WTC11 (cell line): ENCODE data around the gene POU5F1. TPM values are rescaled to one million over a fixed set of nuclear protein-coding genes. Genes with fewer than 3 reads are reported as not detected.
"Not testable (repeated sequence)": the region's sequence is repeated elsewhere in the genome, so short reads cannot be mapped to it uniquely, and the experiment has no call there.

ENCODE experiments used
- ATAC-seq: fragments of 200-7000 bp; cut with Tn5 transposase; 2 replicates; pipeline ENCODE4 v1.10.0; 2021; ENCODE audit warnings: mild to moderate bottlenecking, moderate library complexity
- CTCF ChIA-PET: fragments of 300-600 bp; sonication (Branson Sonifier 250); formaldehyde crosslinking; loops from one replicate; lab custom pipeline; 2021; ENCODE audit warnings: antibody characterized with exemption; lab: Charles Lee
- POLR2A ChIA-PET: fragments of 350-600 bp; sonication (Branson Sonifier 250); formaldehyde crosslinking; loops from one replicate; lab custom pipeline; 2021; ENCODE audit warnings: antibody characterized with exemption; lab: Charles Lee
- DNase-seq: peaks from one replicate; pipeline ENCODE4 v3.0.0; 2021; ENCODE audit warnings: low spot score
- H3K27ac Mint-ChIP-seq: 2 replicates; pipeline ENCODE4 v1.8.0; 2021; ENCODE audit warnings: mixed read lengths
- H3K27me3 Mint-ChIP-seq: 2 replicates; pipeline ENCODE4 v1.8.0; 2021; ENCODE audit warnings: low read depth, mild to moderate bottlenecking, moderate library complexity, mixed read lengths
- H3K36me3 Mint-ChIP-seq: 2 replicates; pipeline ENCODE4 v1.8.0; 2021; ENCODE audit warnings: mixed read lengths
- H3K4me1 Mint-ChIP-seq: 2 replicates; pipeline ENCODE4 v1.8.0; 2022; ENCODE audit warnings: mixed read lengths
- H3K4me3 Mint-ChIP-seq: 2 replicates; pipeline ENCODE4 v1.8.0; 2021; ENCODE audit warnings: mild to moderate bottlenecking, moderate library complexity, mixed read lengths
- H3K9me3 Mint-ChIP-seq: 2 replicates; pipeline ENCODE4 v1.8.0; 2021; ENCODE audit warnings: mixed read lengths
- ATF1 ChIP-seq: sonication (generic); formaldehyde crosslinking; IDR thresholded peaks from 2 replicates; pipeline ENCODE4 v1.8.1; 2023; ENCODE audit warnings: mild to moderate bottlenecking, moderate library complexity, missing genetic modification reagents
- CBFB ChIP-seq: sonication (generic); formaldehyde crosslinking; IDR thresholded peaks from 2 replicates; pipeline ENCODE4 v1.8.1; 2022; ENCODE audit warnings: mild to moderate bottlenecking, low read depth, missing genetic modification reagents
- GTF2I ChIP-seq: fragments of 250-450 bp; sonication (Bioruptor Pico); conservative IDR thresholded peaks from 2 replicates; pipeline ENCODE4 v1.4.0; 2021; ENCODE audit warnings: mild to moderate bottlenecking
- IRF2 ChIP-seq: sonication (generic); formaldehyde crosslinking; IDR thresholded peaks from 2 replicates; pipeline ENCODE4 v1.8.0; 2022; ENCODE audit warnings: low read depth, missing genetic modification reagents, borderline replicate concordance
- KAT7 ChIP-seq: sonication (generic); formaldehyde crosslinking; IDR thresholded peaks from 2 replicates; pipeline ENCODE4 v1.8.1; 2023; ENCODE audit warnings: missing genetic modification reagents, mild to moderate bottlenecking, borderline replicate concordance
- MXD4 ChIP-seq: fragments of 250-450 bp; sonication (Bioruptor Pico); IDR thresholded peaks from 2 replicates; pipeline ENCODE4 v1.8.0; 2021; ENCODE audit warnings: mild to moderate bottlenecking, moderate library complexity, borderline replicate concordance
- NFYB ChIP-seq: sonication (generic); formaldehyde crosslinking; conservative IDR thresholded peaks from 2 replicates; pipeline ENCODE4 v1.8.0; 2022; ENCODE audit warnings: low read depth, missing genetic modification reagents
- OVOL2 ChIP-seq: fragments of 250-450 bp; sonication (Bioruptor Pico); IDR thresholded peaks from 2 replicates; pipeline ENCODE4 v1.9.0; 2021; ENCODE audit warnings: mild to moderate bottlenecking, borderline replicate concordance
- SP1 ChIP-seq: sonication (generic); formaldehyde crosslinking; conservative IDR thresholded peaks from 2 replicates; pipeline ENCODE4 v1.8.1; 2022; ENCODE audit warnings: missing genetic modification reagents
- TEAD4 ChIP-seq: sonication (generic); formaldehyde crosslinking; IDR thresholded peaks from 2 replicates; pipeline ENCODE4 v1.8.0; 2022; ENCODE audit warnings: mild to moderate bottlenecking, missing genetic modification reagents
- ZNF219 ChIP-seq: sonication (generic); formaldehyde crosslinking; IDR thresholded peaks from 2 replicates; pipeline ENCODE4 v1.8.0; 2023; ENCODE audit warnings: missing genetic modification reagents, mild to moderate bottlenecking, borderline replicate concordance
- ZNF263 ChIP-seq: sonication (generic); formaldehyde crosslinking; IDR thresholded peaks from 2 replicates; pipeline ENCODE4 v1.8.1; 2022; ENCODE audit warnings: low read depth, mild to moderate bottlenecking, moderate library complexity, missing genetic modification reagents
- total RNA-seq: library from RNA; stranded (reverse); gene quantifications from 3 replicates; pipeline ENCODE4 v1.2.3, GENCODE V29; 2021
- TF ChIP-seq, protein P1 (sequence below): sonication (generic); formaldehyde crosslinking; IDR thresholded peaks from 2 replicates; pipeline ENCODE4 v1.8.0; 2022; ENCODE audit warnings: mild to moderate bottlenecking, missing genetic modification reagents
- TF ChIP-seq, protein P2 (sequence below): sonication (generic); formaldehyde crosslinking; IDR thresholded peaks from 2 replicates; pipeline ENCODE4 v1.8.1; 2022; ENCODE audit warnings: low read depth, missing genetic modification reagents, borderline replicate concordance
- TF ChIP-seq, protein P3 (sequence below): fragments of 250-450 bp; sonication (Bioruptor Pico); conservative IDR thresholded peaks from 2 replicates; pipeline ENCODE4 v1.9.0; 2021; ENCODE audit warnings: mild to moderate bottlenecking

Gene POU5F1
- total RNA-seq, 1 experiment from 2014 or later, result 2,735 TPM

DNA sequence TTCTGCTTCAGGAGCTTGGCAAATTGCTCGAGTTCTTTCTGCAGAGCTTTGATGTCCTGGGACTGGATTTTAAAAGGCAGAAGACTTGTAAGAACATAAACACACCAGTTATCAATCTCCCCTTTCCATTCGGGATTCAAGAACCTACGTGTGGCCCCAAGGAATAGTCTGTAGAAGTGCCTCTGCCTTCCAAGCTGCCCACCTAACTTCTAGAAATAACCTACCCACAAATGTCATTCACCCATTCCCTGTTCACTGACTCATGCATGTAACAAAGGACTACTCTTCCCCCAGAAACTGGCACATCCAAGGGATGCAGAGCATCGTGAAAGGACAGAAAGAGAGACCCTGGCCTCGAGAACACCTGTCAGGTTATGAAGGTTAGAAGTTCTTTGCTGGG lies 4.5 kb downstream of the POU5F1 start:
- Mint-ChIP-seq H3K27me3 (no peaks in the 10 kb centered on the region), H3K4me1 (peaks cover 65% of the 10 kb centered on the region), H3K27ac (peak overlapping the region; percentile 77), H3K36me3 (peaks cover 73% of the 10 kb centered on the region), H3K4me3 (peak overlapping the region; percentile 97), H3K9me3 (no peaks in the 10 kb centered on the region)
- ChIA-PET CTCF (interaction anchor here (0.7 to 1.5 kb wide), 4 partner anchors 27 to 201 kb away, joined by 3 to 4 read pairs (median 4); partner anchors contain the start of gene PSORS1C2), POLR2A (interaction anchor here (0.9 to 1.2 kb wide), 2 partner anchors 15 to 23 kb away, joined by 3 read pairs; no protein-coding TSS in a partner anchor)
- ATAC-seq (no peak), DNase-seq (no peak)
- TF ChIP-seq SP1 (CRISPR knock-in tag), result no peak
- no peak for TF ChIP-seq OVOL2 (CRISPR knock-in tag)
- no peak for TF ChIP-seq ZNF263 (CRISPR knock-in tag)
- no peak for TF ChIP-seq TEAD4 (CRISPR knock-in tag)

DNA sequence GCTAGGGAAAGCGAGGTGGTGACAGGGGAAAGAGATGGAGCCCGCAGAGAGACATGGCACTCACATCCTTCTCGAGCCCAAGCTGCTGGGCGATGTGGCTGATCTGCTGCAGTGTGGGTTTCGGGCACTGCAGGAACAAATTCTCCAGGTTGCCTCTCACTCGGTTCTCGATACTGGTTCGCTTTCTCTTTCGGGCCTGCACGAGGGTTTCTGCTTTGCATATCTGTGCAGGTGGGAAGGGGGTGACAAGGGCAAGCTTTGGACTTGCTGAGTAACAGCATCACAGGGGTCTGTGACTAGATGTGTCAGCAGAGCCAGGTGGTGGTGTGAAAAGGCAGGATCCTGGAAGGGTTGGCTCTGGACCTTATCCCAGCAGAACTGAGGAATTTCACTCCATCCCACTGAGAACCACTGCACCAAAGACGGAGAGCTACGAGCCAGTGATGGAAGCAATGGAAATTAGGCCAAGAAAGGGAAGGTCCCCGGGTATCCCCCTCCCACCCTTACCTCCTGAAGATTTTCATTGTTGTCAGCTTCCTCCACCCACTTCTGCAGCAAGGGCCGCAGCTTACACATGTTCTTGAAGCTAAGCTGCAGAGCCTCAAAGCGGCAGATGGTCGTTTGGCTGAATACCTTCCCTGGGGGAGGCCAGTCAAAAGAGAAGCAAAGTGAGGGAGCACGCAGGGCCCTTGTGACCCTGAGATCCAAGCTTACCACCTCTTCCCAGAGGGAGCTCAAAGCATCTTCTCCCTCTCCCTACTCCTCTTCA lies 5.2 kb downstream of the POU5F1 start:
- not testable (repeated sequence) for ATAC-seq, H3K9me3 Mint-ChIP-seq, DNase-seq, H3K27me3 Mint-ChIP-seq
- peaks cover 75% of the 10 kb centered on the region for H3K36me3 Mint-ChIP-seq
- H3K4me1 Mint-ChIP-seq, result peaks cover 65% of the 10 kb centered on the region
- peak overlapping the region; percentile 97 for H3K4me3 Mint-ChIP-seq
- CTCF ChIA-PET, result interaction anchor here (0.7 to 1.5 kb wide), 3 partner anchors 27 to 201 kb away, joined by 3 to 4 read pairs (median 3); no protein-coding TSS in a partner anchor
- POLR2A ChIA-PET, result interaction anchor here (0.9 to 1.2 kb wide), 2 partner anchors 15 to 22 kb away, joined by 3 read pairs; no protein-coding TSS in a partner anchor
- H3K27ac Mint-ChIP-seq, result peak overlapping the region; percentile 92

DNA sequence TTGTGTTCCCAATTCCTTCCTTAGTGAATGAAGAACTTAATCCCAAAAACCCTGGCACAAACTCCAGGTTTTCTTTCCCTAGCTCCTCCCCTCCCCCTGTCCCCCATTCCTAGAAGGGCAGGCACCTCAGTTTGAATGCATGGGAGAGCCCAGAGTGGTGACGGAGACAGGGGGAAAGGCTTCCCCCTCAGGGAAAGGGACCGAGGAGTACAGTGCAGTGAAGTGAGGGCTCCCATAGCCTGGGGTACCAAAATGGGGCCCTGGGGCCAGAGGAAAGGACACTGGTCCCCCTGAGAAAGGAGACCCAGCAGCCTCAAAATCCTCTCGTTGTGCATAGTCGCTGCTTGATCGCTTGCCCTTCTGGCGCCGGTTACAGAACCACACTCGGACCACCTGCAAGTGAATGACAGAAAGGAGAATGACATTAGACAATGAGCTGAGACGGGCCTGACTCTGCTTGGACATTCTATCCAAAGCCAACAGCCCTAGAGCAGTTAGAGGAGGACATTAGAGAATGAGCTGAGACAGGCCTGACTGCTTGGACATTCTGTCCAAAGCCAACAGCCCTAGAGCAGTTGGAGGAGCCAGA lies 5.9 kb downstream of the POU5F1 start:
- not testable (repeated sequence) for H3K27me3 Mint-ChIP-seq, DNase-seq, H3K9me3 Mint-ChIP-seq, ATAC-seq
- Mint-ChIP-seq H3K4me1 (peaks cover 71% of the 10 kb centered on the region), H3K27ac (peak overlapping the region; percentile 92), H3K4me3 (0 out of 2 replicates have a peak overlapping the region, but pooled peaks have one; percentile 39), H3K36me3 (peaks cover 71% of the 10 kb centered on the region)
- ChIA-PET POLR2A (interaction anchor here (0.6 to 1.2 kb wide), 2 partner anchors 8 to 21 kb away, joined by 3 read pairs; no protein-coding TSS in a partner anchor), CTCF (interaction anchor here (1.4 to 1.5 kb wide), 2 partner anchors 27 to 28 kb away, joined by 3 to 4 read pairs; no protein-coding TSS in a partner anchor)

DNA sequence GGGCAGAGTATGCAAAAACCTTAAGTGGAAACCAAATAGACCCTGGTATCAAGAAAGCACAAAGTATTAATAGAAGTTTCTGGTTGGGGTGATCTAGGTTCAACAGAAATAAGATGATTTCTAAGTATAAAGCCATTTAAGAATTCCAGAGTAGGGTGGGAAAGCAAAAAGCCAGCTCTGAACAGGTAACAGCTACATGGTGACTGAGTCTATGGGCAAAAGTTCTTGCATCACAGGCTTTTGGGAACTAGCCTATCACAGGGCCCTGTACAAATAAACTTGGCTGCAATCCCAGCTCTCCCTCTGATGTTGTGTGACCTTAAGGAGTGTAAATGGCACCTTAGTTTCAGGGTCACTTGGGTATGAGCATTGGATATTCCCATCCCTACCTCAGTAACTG lies 6.6 kb downstream of the POU5F1 start:
- CTCF ChIA-PET, result no interaction called here

More for the DNA sequence above, 6.6 kb downstream of the POU5F1 start:
- TF ChIP-seq, protein P1, sequence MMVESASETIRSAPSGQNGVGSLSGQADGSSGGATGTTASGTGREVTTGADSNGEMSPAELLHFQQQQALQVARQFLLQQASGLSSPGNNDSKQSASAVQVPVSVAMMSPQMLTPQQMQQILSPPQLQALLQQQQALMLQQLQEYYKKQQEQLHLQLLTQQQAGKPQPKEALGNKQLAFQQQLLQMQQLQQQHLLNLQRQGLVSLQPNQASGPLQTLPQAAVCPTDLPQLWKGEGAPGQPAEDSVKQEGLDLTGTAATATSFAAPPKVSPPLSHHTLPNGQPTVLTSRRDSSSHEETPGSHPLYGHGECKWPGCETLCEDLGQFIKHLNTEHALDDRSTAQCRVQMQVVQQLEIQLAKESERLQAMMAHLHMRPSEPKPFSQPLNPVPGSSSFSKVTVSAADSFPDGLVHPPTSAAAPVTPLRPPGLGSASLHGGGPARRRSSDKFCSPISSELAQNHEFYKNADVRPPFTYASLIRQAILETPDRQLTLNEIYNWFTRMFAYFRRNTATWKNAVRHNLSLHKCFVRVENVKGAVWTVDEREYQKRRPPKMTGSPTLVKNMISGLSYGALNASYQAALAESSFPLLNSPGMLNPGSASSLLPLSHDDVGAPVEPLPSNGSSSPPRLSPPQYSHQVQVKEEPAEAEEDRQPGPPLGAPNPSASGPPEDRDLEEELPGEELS (CRISPR knock-in tag), result no peak
- TF ChIP-seq NFYB (CRISPR knock-in tag) (no peak), IRF2 (CRISPR knock-in tag) (no peak), ATF1 (CRISPR knock-in tag) (no peak), ZNF219 (CRISPR knock-in tag) (no peak), GTF2I (CRISPR knock-in tag) (no peak), KAT7 (CRISPR knock-in tag) (no peak), CBFB (CRISPR knock-in tag) (no peak), MXD4 (CRISPR knock-in tag) (no peak)
- TF ChIP-seq, protein P2, sequence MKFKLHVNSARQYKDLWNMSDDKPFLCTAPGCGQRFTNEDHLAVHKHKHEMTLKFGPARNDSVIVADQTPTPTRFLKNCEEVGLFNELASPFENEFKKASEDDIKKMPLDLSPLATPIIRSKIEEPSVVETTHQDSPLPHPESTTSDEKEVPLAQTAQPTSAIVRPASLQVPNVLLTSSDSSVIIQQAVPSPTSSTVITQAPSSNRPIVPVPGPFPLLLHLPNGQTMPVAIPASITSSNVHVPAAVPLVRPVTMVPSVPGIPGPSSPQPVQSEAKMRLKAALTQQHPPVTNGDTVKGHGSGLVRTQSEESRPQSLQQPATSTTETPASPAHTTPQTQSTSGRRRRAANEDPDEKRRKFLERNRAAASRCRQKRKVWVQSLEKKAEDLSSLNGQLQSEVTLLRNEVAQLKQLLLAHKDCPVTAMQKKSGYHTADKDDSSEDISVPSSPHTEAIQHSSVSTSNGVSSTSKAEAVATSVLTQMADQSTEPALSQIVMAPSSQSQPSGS (CRISPR knock-in tag), result no peak
- TF ChIP-seq, protein P3, sequence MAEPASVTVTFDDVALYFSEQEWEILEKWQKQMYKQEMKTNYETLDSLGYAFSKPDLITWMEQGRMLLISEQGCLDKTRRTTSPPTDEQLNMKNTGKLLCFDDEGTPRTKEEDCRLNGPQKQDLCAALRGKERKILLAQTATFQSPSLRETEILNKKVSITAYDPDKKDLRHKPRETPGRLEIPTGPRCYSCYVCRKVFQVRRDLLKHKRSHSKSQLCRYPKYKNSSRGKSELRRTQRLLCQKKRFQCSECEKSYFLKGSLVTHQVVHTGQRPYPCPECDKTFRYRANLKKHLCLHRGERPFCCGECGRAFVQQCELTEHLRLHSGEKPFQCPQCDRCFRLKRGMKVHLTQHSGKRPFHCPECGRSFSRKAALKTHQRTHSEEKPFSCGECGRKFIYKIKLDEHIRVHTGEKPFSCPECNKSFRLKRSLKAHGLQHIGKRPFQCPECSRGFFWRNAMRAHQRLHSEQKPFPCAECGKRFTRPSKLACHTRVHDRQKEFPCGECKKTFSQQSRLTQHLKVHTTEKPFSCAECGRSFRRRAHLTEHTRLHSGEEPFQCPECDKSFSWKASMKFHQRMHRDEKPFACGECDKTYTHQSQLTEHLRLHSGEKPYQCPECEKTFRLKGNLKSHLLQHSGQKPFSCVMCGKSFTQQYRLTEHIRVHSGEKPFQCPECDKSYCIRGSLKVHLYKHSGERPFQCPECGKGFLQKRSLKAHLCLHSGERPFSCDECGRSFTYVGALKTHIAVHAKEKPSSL (CRISPR knock-in tag), result no peak
- Mint-ChIP-seq H3K4me3 (no peak overlapping the region), H3K36me3 (peaks cover 65% of the 10 kb centered on the region), H3K4me1 (peaks cover 68% of the 10 kb centered on the region), H3K27me3 (no peaks in the 10 kb centered on the region), H3K9me3 (no peaks in the 10 kb centered on the region), H3K27ac (peak overlapping the region; percentile 81)
- ATAC-seq (no peak), DNase-seq (no peak)
- POLR2A ChIA-PET, result interaction anchor here (0.6 to 1.4 kb wide), 3 partner anchors 8 to 9 kb away, joined by 3 to 5 read pairs (median 3); no protein-coding TSS in a partner anchor
